ENCODE results near the gene ZBTB38.
A peak's percentile ranks its signal among the peaks of the same experiment; 100 is the strongest.

The ZBTB38 gene

DNA sequence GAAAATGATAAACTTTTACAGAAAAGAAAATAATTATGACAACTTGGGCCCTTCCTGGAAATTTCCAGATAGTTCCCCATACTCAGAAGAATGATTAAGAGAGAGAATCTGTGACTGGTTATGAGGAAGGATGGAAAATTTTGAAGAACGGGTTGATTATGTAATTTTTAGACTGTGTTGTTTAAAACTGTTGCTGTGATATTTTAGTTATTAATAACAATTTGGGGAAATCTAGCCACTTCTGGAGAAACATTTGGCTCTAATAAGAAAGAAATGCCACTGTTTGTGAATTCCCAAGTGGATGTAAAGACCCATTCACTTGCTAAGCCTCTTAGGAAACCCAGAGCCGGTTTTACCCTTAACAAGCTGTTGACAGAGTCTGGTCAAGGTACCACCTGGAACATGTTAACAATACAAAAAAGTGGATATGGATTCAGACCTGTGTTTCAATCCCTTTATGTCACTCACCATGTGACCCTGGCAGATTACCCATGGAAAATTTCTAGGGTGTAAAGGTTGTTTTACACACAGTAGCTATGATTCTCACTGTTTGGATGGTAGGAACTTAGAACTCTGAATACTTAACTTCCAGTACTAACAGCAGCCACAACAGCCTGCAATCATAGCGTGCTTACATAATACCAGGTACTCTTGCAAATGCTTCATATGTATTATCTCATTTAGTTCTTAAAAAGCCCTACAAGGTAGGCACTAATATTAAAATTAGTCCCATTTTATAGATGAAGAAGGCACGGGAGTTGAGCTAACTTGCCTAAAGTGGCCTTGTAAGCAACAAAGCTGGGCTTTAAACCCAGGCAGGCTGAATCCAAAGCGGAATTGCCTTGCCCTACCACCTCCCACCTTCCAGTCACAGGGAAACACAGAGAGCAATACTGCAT lies 32.0 kb downstream of the ZBTB38 start:
- no peak for DNase-seq
- Histone ChIP-seq H3K4me1 (ENCODE audit: insufficient read depth, low read length) (no peaks in the 10 kb centered on the region), H2AFZ (ENCODE audit: low read depth, low read length) (0 out of 2 replicates have a peak overlapping the region, but pooled peaks have one; percentile 15), H4K20me1 (ENCODE audit: insufficient read depth, low read length) (no peaks in the 10 kb centered on the region), H3K9ac (ENCODE audit: low read depth, low read length) (no peak overlapping the region), H3K27me3 (ENCODE audit: insufficient read depth, low read length, poor library complexity) (no peaks in the 10 kb centered on the region), H3K4me2 (ENCODE audit: insufficient read depth, low read length) (no peak overlapping the region), H3K36me3 (ENCODE audit: insufficient read depth, low read length) (no peaks in the 10 kb centered on the region), H3K27ac (ENCODE audit: low read length) (no peak overlapping the region), H3K4me3 (ENCODE audit: low read depth in 1 of 2, low read length in 2 of 2) (no peak overlapping the region), H3K79me2 (ENCODE audit: insufficient read depth, low read length) (no peaks in the 10 kb centered on the region), H3K9me3 (ENCODE audit: insufficient read depth, low read length, severe bottlenecking) (peaks cover 7% of the 10 kb centered on the region)
- no peak for TF ChIP-seq CTCF (IDR thresholded peaks at IDR 0.05; ENCODE audit: borderline replicate concordance, extremely low read depth, low read length, poor library complexity, severe bottlenecking)
- TF ChIP-seq EZH2 (IDR thresholded peaks at IDR 0.05; ENCODE audit: borderline replicate concordance, low read depth, low read length, severe bottlenecking), result no peak
- no peak for ATAC-seq (ENCODE audit: insufficient read depth, low read depth)

GRCh38 chr3:141401095-141401494 lies 32.8 kb downstream of the ZBTB38 start:
- Histone ChIP-seq H3K27ac (ENCODE audit: low read length) (no peak overlapping the region), H3K4me1 (ENCODE audit: insufficient read depth, low read length) (no peaks in the 10 kb centered on the region)

GRCh38 chr3:141401573-141402475 lies 33.5 kb downstream of the ZBTB38 start:
- Histone ChIP-seq H3K4me2 (ENCODE audit: insufficient read depth, low read length) (no peak overlapping the region), H3K9ac (ENCODE audit: low read depth, low read length) (no peak overlapping the region), H4K20me1 (ENCODE audit: insufficient read depth, low read length) (no peaks in the 10 kb centered on the region), H2AFZ (ENCODE audit: low read depth, low read length) (no peak overlapping the region), H3K27me3 (ENCODE audit: insufficient read depth, low read length, poor library complexity) (no peaks in the 10 kb centered on the region), H3K36me3 (ENCODE audit: insufficient read depth, low read length) (no peaks in the 10 kb centered on the region), H3K79me2 (ENCODE audit: insufficient read depth, low read length) (no peaks in the 10 kb centered on the region), H3K27ac (ENCODE audit: low read length) (no peak overlapping the region), H3K4me3 (ENCODE audit: low read depth in 1 of 2, low read length in 2 of 2) (no peak overlapping the region), H3K9me3 (ENCODE audit: insufficient read depth, low read length, severe bottlenecking) (peaks cover 3% of the 10 kb centered on the region), H3K4me1 (ENCODE audit: insufficient read depth, low read length) (no peaks in the 10 kb centered on the region)
- no peak for ATAC-seq (ENCODE audit: insufficient read depth, low read depth)
- TF ChIP-seq CTCF (IDR thresholded peaks at IDR 0.05; ENCODE audit: borderline replicate concordance, extremely low read depth, low read length, poor library complexity, severe bottlenecking), result no peak
- no peak for TF ChIP-seq EZH2 (IDR thresholded peaks at IDR 0.05; ENCODE audit: borderline replicate concordance, low read depth, low read length, severe bottlenecking)
- DNase-seq, result no peak

More at GRCh38 chr3:141401095-141401494, 32.8 kb downstream of the ZBTB38 start:
- Histone ChIP-seq H4K20me1 (ENCODE audit: insufficient read depth, low read length) (no peaks in the 10 kb centered on the region), H2AFZ (ENCODE audit: low read depth, low read length) (no peak overlapping the region), H3K9me3 (ENCODE audit: insufficient read depth, low read length, severe bottlenecking) (peaks cover 7% of the 10 kb centered on the region), H3K4me2 (ENCODE audit: insufficient read depth, low read length) (no peak overlapping the region), H3K79me2 (ENCODE audit: insufficient read depth, low read length) (no peaks in the 10 kb centered on the region), H3K27me3 (ENCODE audit: insufficient read depth, low read length, poor library complexity) (no peaks in the 10 kb centered on the region), H3K4me3 (ENCODE audit: low read depth in 1 of 2, low read length in 2 of 2) (no peak overlapping the region), H3K9ac (ENCODE audit: low read depth, low read length) (no peak overlapping the region), H3K36me3 (ENCODE audit: insufficient read depth, low read length) (no peaks in the 10 kb centered on the region)
- DNase-seq (no peak), ATAC-seq (ENCODE audit: insufficient read depth, low read depth) (no peak)
- TF ChIP-seq CTCF (IDR thresholded peaks at IDR 0.05; ENCODE audit: borderline replicate concordance, extremely low read depth, low read length, poor library complexity, severe bottlenecking) (no peak), EZH2 (IDR thresholded peaks at IDR 0.05; ENCODE audit: borderline replicate concordance, low read depth, low read length, severe bottlenecking) (no peak)
